NCI-H69 (cell line): ENCODE data around the gene LDLRAD3.
"Not testable (repeated sequence)": the region's sequence is repeated elsewhere in the genome, so short reads cannot be mapped to it uniquely, and the experiment has no call there.

Experiments used
- DNase-seq: peaks from one replicate; lab custom pipeline; 2025; lab: John Stamatoyannopoulos, UW

The LDLRAD3 gene

DNA sequence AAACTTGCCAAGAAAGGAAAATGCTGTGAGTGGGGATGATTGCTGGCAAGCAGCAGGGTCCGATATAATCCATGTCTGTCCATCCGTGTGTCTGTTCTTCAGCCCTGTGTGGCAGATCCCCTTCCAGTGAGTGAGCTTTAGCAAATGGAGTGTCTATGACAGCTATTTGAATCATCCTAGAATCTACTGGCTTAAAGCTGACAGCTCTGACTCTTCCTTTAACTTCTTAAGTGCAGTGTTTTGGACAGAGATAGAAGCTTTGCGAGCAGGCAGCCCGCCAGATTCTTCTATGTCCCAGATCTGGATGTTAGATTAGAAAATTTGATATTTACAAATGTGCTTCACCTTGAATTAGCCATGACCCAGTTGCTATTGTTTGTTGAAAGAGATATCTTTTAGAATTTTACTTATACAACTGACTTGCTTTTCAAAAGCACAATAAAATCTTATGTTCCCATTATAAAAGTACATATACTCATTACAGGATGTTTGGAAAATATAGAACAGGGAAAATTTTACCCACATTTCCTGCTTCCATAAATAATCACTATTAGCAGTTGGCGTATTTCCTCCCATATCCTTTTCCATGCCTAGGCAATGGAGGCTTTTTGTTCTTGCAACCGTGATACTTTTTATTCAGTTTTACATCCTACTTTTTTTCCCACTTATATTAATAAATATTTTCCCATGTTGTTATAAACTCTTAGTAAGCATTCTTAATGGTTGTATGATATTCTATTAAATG lies 220.8 kb downstream of the LDLRAD3 start:
- no peak for DNase-seq

DNA sequence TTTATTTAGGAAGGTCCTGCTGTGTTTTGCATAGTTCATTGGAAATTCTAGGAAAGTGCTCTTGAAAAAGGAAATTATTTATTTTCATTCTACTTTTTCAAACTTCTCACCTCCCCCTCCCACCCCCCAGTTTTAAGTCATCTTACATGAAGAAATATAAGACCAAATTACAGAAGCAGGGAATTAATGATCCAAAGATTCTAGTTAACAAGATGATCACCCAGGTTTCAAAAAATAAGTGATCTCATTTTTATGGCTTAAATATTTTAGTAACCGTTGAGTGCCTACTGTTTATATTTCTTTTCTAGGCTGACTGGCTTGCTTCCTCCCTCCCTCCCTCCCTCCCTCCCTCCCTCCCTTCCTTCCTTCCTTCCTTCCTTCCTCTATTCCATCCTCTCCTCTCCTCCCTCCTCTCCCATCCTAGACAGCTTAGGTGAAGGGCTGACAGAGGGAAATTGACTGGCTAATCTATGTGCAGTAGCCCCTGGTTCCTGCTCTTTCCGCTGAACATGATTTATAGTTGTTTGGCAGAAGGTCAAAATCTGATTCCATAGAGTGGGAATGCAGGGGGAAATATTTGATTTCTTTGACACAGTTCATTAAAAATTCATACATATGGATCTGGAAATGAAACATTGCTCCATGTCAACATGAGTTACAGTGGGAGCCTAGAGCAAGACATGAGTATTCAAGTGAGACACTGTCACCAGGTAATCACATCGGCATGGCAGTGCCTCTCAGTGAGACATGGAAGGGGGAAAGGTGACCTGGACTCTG lies 221.9 kb downstream of the LDLRAD3 start:
- DNase-seq: peak; percentile 87

DNA sequence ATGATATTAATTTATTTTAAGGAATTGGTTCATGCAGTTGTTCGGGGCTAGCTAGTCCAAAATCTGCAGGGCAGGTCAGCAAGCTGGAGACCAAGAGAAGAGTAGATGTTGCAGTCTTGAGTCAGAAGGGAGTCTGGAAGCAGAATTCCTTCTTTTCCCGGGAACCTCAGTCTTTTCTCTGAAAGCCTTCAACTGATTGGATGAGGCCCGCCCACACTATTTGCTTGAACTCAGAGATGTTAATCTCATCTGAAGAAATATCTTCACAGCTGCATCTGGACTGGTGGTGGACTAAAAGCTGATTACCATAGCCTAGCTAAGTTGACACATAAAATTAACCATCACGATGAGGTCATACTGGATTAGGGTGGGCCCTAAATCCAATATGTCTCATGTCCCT lies 223.2 kb downstream of the LDLRAD3 start:
- DNase-seq: no peak

DNA sequence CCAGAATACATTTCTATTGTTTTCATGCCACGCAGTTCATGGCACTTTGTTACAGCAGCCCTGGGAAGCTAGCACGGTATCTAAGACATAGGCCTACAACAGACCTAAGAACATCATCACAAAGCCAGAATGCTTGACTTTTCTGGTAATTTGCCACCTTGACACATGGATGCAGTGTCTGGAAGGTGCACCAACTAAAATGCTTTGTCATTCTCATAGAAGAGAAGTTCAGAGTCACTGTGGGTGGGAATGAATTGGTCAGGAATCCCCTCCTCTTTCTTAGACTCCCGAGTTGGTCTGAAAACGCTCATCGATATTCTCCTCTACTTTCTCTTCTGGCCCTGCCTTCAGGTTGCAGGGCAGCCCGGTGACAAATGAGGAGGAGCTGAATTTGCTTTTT lies 223.9 kb downstream of the LDLRAD3 start:
- DNase-seq: no peak

DNA sequence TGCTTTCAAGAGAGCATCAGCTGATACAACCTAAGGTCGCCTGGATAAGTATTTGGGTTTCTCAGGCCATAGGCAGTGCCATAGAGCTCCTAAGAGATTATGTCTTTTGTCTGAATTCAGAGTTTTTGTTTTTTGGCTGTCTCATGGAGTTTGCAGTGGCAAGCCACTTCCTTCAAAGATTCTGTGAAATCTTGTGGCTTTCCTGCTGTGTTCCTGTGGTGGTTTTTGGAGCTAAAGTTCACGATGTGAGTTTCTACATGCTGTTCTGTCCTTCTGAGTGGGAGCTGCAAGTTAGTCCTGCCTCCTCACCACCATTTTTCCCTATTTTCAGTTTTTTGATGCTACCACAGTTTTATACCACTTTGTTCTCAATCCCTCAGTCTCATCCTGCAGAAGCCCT lies 234.0 kb downstream of the LDLRAD3 start:
- no peak for DNase-seq

DNA sequence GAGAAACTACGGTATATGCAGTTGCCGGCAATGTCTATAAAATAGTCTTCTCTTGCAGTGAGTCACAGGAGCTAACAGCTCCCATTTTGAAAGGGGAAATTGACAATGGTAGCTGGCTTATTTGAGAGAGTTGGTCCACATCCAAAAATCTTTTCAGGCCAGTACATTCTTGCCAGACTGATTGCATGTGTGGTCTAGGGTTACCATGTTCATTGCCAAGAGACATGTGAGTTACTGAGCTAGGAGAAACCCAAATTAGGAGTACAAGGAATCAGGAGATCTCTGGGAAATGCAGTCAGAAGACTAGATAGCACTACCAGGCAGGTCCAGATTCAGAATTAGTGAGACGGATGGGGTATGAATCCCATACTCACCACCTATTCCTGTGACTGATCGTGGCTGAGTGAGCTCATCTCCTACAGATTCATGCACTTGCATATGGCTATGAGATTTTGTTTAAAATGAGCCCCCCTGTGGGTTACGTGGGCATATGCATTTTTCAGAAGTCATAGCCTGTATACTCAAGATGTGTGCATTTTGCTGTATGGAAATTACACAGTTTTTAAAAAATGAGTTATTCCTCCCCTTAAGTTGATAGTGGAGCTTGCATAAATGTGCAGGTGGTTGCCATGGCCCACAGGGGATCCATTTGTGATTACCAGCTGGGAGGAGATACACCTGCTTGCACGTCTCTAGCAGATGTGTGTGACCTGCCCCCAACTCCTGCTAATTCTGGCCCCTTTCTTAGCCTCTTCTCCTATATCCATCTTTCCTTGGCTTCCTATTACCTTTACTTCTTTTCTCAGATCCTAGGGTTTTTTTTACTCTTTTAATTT lies 242.7 kb downstream of the LDLRAD3 start:
- peak; percentile 91 for DNase-seq

- DNase-seq: no peak
Measured at GRCh38 chr11:36187622-36188021, 243.8 kb downstream of the LDLRAD3 start.

- not testable (repeated sequence) for DNase-seq
Measured at GRCh38 chr11:36189735-36190134, 245.9 kb downstream of the LDLRAD3 start.

DNA sequence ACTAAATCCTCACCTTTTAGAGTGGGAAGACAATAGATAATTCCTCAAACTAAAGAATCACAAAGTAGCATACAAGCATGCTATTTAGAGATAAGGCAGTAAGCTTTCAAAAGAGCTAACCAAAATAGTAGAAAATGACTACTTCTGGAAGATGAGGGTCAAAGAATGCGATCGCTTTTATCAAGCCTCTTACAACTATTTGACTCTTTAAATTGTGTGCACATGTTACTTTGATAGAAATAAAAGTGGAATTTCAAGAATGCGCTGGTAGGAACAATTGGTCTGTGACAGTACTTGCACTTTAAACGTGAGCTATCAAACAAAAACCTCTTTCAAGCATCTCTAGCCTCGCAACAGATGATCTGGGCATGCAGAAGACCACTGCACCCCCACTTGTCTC lies 248.1 kb downstream of the LDLRAD3 start:
- DNase-seq: no peak

GRCh38 chr11:36192425-36193289 lies 248.8 kb downstream of the LDLRAD3 start:
- DNase-seq: no peak

DNA sequence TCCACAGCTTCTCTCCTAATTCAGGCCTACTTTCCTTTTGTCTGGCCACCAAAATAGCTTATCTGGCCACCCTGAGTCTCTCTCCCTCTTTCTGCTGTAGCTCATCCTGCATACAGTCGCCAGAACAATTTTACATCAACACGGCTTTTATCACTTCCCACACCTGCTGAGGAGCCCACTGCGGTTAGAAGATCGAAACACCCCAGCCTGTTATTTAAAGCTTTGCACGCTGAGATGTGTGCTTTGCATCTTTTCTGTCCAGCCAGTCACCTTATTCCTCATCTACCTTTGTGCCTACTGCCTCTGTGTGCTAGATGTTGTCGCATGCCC lies 249.4 kb downstream of the LDLRAD3 start:
- DNase-seq: no peak

DNA sequence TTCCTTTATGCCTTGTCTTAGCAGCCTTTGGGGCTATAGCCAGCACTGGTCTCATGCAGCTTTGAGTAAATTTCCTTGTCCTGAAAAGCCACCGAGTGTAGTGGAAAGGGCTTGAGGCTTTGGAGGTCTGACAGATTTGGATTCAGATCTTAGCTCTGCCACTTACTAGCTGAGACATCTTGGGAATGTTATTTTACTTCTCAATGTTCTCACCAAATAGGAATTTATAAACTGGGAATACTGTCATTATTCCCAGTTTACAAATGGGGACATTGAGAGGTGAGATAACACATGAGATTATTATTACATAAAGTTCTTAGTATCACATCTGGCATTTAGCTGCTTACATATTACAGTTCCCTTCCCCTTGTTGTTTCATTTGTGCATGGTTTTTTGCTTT lies 249.9 kb downstream of the LDLRAD3 start:
- DNase-seq: no peak

GRCh38 chr11:36195496-36196354 lies 251.9 kb downstream of the LDLRAD3 start:
- DNase-seq: peak; percentile 28

DNA sequence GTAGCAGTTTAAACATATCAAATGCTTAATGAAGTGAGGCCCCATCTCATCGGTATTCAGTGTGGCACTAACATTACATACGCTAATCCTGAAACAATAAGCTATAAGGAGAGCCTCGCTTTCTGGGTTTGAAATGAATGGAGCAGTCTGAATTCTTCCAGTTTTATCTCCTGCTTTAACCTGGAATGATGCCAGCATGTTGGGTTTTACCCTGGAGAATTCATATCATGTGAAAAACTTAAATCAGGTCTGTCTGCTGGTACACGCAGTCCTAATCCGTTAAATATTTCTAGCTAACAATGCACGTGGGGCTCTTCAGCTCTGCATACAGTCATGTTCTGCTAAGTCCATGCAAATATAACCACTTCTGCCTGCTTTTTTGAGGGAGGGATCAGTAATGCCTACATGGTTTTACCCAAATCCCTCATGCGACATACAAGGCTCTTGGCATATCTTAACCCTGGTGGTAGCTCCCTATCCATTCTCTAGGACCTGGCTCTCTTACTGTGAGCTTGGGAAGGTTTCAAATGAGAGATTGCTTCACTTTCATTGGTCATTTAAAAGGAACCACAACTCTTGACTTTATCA lies 252.6 kb downstream of the LDLRAD3 start:
- DNase-seq: no peak

- DNase-seq: no peak
Measured at GRCh38 chr11:36201411-36201810, 257.5 kb downstream of the LDLRAD3 start.

DNA sequence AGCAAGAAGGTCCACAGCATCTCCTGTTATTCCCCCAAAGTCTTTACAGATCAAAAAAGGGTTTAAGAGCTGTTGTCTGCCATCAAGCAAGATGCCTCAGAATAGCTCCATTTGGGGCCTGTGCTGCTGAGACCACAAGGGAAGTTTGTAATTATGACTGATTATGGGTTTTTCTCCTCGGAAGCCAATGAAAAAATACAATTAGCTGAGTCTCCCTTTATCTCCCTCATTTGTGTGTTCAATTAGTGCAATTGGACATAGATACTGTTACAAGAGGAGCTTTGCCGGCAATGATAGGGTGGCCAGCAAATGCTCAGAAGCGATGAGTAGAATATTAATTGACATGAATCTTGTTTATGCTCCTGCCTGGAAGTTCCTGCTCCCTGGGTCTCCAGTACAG lies 261.7 kb downstream of the LDLRAD3 start:
- peak; percentile 78 for DNase-seq

- DNase-seq: no peak
Measured at GRCh38 chr11:36210529-36210928, 266.7 kb downstream of the LDLRAD3 start.

- peak; percentile 77 for DNase-seq
Measured at GRCh38 chr11:36211761-36212430, 268.0 kb downstream of the LDLRAD3 start.

- peak; percentile 90 for DNase-seq
Measured at GRCh38 chr11:36212564-36213392, 268.9 kb downstream of the LDLRAD3 start.
